SU-DHL-6 (cell line): ENCODE results near the gene BEAN1.

ENCODE experiments used
- EZH2phosphoT487 ChIP-seq: fragments of 200-600 bp; sonication (generic), shearing (Covaris generic); conservative IDR thresholded peaks from 2 replicates; pipeline ENCODE4 v1.6.1; 2018; ENCODE audit warnings: mild to moderate bottlenecking, antibody characterized with exemption, low read length, moderate library complexity, mixed read lengths
- TF ChIP-seq, protein P1 (sequence below): fragments of 200-600 bp; sonication (generic); IDR thresholded peaks from one replicate; pipeline ENCODE4 v1.5.1; 2017; ENCODE audit warnings: antibody characterized with exemption, mild to moderate bottlenecking, low read length, moderate library complexity; ENCODE audit not compliant: insufficient read depth, poor library complexity, severe bottlenecking

GRCh38 chr16:66385415-66385814, 41.7 kb upstream of the BEAN1 start:
- TF ChIP-seq, protein P1, sequence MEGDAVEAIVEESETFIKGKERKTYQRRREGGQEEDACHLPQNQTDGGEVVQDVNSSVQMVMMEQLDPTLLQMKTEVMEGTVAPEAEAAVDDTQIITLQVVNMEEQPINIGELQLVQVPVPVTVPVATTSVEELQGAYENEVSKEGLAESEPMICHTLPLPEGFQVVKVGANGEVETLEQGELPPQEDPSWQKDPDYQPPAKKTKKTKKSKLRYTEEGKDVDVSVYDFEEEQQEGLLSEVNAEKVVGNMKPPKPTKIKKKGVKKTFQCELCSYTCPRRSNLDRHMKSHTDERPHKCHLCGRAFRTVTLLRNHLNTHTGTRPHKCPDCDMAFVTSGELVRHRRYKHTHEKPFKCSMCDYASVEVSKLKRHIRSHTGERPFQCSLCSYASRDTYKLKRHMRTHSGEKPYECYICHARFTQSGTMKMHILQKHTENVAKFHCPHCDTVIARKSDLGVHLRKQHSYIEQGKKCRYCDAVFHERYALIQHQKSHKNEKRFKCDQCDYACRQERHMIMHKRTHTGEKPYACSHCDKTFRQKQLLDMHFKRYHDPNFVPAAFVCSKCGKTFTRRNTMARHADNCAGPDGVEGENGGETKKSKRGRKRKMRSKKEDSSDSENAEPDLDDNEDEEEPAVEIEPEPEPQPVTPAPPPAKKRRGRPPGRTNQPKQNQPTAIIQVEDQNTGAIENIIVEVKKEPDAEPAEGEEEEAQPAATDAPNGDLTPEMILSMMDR = no peak
- no peak for TF ChIP-seq EZH2phosphoT487
